GM21528 (cell line): Measurements from ENCODE around the gene GJB6.
"Not testable (repeated sequence)": the region's sequence is repeated elsewhere in the genome, so short reads cannot be mapped to it uniquely, and the experiment has no call there.

Experiments used
- ATAC-seq: cut with Tn5 transposase; IDR thresholded peaks from one replicate; pipeline ENCODE4 v1.9.1; 2021; ENCODE audit warnings: mild to moderate bottlenecking, moderate library complexity; ENCODE audit not compliant: unreplicated experiment, low FRiP score

Gene GJB6

DNA sequence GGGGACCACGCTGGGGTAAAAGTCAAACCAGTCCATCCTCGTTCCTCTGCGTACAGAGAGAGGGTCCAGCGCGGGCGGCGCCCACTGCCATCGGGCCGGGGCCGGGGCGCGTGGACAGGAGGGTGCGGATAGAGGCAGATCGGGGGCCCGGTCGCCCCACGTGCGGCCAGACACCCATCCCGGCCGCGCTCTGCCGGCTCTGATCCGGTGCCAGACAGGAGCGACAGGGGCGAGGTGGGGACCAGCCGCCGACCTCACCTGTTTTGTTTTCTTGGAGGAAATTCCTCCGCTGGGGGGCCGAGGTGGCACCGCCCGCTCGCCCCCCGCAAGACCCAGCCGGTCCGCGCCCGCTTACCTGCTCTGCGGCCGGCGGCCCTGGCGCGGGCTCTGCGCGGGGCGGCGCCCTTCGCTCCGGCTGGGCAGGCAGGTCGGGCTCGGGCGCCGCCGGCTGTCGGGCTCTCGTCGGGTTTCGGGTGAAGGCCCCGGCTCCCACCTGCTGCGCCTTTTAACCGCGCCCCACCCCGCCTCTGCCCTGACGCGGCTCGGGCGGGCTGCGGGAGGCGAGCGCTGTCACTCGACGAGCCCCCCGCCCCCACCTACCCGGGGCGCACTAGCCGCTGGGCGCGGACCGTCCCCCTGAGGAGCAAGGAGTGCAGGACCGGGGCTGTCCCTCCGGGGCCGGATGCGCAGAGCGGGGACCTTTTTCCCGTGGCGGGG, at the start of gene GJB6:
Gene GJB6 (minus strand): TSS at position 481 of the 717 bp plus-strand sequence. CDS start 8,839 bp downstream, outside the sequence.
- no peak for ATAC-seq

DNA sequence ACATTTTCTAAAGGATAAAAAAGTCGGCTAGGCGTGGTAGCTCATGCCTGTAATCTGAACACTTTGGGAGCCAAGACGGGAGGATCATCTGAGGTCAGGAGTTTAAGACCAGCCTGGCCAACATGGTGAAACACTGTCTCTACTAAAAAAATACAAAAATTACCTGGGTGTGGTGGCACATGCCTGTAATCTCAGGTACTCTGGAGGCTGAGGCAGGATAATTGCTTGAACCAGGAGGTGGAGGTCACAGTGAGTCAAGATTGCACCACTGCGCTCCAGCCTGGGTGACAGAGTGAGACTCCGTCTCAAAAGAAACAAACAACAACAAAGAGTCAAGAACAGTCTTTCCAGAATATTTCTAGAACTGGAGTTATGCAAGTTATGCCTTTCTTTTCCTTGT, 44.8 kb upstream of the GJB6 start:
- not testable (repeated sequence) for ATAC-seq

DNA sequence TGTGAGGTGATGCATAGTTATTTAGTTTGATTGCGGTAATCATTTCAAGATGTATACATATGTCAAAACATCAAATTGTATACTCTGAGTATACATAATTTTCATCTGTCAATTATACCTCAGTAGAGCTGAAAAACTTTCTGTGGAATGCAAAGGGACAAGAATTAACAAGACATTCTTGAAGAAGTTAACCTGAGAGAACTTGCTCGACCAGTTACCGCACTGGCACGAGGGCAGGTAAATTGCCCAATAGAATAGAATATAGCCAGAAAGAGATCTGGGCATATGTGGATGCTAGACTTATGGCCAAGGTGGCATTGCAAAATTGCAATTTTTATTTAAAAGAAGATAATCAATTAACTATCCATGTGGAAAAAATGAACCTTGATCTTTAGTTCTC, 42.3 kb upstream of the GJB6 start:
- no peak for ATAC-seq

DNA sequence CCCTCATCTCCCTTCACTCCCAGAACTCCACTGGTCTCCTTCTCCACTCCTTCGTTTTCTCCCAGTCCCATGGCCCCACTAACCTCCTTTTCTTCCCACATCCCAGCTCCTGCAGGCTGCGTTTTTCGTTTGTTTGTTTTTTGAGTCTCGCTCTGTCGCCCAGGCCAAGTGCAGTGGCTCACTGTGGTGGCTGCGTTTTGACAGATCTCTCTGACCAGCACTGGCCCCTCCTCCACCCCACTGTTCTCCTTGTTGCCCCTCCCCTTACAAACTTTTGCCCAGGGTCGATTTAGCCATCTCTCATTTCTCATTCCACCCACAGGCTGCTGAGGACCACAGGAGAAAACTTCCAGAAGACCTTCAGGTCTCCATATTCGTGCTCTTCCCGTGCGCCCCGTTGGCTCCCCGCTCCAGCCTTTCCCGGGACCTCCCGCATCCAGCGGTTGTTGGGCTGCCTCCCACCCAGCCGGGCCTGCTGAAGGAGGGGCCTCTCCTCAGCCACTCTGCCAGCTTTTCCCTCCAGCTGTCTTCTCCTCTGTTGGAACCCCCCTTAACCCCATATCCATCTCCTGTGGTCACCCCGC, 40.6 kb upstream of the GJB6 start:
- ATAC-seq, result no peak

DNA sequence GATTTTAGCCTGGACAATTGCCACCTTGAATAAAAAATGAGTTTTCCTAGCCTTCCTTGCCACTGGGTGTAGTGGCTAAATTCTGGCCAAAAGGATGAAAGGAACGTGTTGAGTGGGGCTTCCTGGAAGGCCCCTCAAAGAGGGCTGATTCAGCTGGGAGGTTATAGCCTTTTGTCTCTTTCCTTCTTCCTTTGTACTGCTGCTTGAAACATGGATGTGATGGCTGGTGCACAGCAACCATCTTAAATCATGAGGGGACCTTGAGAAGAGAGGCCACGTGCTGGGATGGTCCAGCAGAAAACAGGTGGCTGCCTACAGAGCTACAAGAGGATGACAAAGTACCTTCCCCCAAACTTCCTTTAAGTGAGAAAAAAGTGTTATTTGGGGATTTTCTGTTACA, 40.0 kb upstream of the GJB6 start:
- ATAC-seq, result no peak

DNA sequence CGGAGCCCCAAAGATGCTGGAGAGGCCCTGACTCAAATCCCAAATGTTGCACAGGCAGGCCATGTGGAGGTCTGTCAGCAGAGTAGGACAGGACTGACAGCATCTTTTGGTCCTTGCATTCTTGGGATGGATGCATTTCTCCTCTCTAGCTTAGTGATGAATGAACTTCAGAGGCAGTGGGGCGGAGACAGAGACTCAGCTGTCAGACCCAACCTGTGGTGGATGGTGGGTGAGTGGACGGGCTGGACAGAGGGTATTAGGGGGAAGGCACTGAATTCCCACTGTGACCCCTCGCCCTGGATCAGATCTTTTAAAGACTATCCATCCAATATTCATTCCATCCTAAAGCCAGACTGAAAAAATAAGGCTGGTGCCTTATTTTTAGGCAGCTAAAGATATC, 39.3 kb upstream of the GJB6 start:
- ATAC-seq, result no peak

DNA sequence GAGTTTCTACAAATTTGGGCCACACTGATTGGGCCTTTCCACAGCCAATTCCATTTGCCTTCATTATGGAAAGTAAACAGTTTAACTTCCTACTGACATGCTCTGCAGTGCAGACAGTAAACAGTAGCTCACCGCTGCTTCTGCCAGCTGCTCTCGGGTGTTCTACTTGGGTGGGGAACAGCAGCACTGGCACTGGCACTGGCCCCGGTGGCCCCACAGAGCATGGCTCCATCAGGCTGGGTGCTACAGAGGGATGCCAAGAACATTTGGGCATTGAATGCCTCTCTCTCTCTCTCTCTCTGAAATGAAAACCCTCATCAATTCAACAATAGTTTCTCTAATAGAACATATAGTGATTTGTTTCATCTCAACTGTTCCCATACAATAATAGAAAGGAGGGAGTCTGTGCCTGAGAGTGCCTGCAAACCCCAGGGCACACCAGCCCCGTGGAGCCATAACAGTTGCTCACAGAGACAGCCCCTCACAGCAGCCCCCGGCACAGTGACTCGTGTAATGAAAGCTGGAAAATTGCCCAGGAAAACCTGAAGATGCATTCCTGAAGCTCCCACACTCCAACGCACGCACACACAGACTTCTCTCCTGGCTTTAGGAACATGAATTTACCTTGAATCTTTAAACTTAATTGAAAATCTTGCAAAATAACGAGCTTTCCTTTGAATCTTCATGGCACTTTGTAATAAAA, 38.2 kb upstream of the GJB6 start:
- ATAC-seq, result no peak

DNA sequence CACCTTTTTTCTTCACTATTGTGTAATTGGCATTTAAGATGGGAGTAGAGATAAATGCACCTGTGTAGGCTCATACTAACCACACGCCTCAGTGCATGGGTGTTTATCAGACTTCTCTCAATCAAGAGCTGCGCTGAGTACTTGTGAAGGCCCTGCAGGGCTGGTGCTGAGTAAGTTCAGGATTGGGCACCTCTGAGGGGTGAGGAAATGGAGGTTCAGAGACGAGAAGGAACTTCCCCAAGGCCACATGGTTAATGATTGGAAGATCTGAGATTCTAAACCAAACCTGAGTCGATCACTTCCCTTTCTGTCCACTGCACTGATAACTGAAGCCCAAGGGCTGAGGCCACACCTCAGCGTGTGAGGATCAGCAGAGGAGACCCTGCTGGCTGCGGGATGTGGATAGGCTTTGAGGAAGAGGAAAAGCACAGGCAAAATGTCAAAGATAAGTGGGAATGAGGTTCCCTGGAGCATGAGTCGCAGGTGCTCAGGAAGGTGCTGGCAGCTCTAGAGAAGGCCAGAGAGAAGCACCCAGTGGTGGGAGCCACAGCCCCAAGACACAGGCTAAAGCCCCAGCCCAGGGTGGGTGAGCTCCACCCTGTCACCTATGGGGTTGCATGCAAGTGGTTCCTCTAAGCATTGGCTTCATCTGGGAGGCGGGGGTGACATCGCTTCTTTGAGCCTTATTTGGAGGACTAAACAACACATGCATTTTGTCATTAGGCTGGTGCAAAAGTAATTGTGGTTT, 32.3 kb upstream of the GJB6 start:
- ATAC-seq, result peak; percentile 97

DNA sequence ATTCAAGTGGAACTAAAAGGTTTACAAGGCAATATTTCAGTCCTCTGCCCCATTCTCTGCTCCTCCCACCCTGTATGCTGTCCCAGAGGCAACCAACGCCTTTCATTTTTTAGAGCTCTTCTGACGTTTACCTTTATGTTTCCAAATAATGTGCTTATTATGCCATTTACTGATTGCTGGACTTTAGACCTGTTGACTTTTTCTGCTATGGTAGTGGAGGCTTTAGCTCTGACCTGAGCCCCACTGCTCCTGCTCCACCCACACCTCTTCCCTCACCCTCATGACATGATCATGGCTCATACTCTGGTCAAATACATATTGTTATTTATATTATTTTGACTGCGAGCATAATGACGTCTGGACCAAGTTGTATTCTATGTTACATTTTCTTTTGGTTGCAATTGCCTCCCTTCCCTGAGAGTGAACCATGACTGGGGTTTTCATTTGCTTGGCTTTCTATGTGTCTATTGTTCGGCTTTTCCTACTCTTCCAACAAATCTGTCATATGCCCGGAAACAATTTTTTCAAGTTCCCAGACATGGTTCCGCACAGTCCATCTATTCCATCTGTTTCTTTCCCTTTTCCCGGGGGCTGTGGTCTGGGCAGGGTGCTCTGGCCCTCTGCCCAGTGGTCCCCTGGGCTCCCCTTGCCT, 31.4 kb upstream of the GJB6 start:
- no peak for ATAC-seq

DNA sequence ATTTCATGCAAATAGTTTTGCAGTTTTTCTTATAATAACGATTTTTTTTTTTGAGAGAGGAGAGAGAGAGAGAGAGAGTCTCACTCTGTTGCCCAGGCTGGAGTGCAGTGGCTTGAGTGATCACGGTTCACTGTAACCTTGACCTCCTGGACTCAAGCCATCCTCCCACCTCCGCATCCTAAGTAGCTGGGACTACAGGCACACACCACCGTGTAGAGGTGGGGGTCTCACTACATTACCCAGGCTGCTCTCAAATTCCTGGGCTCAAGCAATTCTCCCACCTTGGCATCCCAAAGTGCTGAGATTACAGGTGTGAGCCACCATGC, 26.8 kb upstream of the GJB6 start:
- ATAC-seq, result no peak

DNA sequence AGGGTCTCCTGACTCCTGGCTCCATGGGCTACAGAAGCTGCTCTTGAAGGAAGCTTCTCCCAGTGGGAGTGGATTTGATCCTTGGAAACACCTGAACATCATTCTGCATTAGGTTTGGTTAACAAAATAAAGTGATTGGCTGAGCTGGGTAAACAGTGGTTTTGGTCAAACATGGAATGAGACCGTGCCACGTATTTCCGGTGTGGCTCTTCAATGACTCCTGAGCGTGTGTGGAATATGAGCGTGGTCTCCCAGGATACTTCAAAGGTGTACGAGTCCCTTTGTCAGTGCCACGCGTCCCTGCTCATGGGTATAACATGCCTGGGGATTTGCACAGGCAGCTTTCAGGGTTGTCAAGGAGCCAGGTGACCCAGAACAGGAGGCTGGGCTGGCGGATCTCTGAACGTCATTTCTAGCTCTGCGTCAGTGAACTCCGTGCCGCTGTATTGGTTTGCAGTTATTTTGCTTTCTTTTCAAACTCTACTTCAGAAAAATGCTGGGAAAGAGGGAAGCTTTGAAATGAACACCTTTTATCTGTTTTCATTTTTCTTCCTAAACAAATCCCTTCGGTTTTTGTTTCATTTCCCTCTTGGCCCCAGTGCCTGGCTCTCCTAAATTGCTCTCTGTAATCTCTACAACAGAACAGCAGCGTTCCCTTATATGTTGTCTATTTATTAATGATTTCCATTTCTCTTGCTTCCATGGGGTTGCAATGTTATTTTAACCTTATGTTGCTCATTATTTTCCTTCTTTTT, 26.3 kb upstream of the GJB6 start:
- ATAC-seq, result no peak

DNA sequence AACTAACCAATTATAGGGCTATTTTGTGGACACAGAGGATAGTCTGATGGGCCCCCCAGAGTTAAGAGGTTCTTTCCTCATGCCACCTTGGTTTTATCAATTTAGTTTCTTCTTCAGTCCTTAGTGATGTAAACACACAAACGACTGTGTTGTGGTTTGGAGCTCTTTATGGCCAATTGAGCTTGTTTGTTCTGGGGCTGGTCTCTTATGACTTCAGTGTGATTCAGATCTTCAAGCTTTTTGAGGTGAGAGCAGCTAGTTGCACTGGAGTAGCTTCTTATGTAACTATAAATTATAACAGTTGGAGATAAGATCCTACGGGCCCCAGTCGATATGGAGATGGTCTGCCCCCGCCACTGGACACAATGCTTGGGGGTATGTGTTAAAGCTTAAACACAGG, 22.0 kb upstream of the GJB6 start:
- ATAC-seq, result no peak

DNA sequence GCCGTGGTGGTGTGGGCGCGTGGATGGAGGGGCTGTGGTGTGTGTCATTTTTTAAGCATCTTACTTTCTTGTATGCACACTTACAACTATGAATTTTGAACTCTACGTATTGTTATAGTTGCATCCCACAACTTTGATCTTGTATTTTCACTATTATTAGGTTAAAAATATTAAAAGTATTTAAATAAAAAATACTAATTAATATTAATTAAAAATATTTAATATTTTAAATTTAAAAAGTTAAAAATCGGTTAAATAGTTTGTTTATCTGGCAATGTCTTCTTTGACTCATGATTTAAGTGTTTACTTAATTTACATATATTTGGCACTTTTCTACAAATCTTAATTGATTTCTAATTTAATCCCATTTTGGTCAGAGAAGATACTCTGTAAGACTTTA, 17.8 kb upstream of the GJB6 start:
- no peak for ATAC-seq

DNA sequence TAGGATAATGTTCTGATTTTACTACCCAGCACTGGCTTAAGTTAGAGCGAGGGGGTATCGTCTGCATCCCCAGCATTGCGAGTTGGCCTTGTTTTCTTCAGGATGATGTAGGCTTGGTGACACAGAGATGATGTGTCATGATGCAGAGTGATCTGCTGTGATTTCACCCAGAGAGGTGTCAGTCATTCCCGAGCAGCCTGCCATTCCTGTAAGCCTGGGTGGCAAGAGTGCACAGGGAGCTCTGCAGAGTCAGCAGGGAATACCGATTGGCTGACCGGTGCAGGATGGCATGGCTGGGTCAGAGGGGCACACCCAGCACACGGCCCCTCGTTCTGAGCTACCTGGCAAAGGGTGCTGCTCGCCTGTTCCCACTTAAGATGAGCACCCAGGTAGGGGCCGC, 15.8 kb upstream of the GJB6 start:
- ATAC-seq, result no peak

DNA sequence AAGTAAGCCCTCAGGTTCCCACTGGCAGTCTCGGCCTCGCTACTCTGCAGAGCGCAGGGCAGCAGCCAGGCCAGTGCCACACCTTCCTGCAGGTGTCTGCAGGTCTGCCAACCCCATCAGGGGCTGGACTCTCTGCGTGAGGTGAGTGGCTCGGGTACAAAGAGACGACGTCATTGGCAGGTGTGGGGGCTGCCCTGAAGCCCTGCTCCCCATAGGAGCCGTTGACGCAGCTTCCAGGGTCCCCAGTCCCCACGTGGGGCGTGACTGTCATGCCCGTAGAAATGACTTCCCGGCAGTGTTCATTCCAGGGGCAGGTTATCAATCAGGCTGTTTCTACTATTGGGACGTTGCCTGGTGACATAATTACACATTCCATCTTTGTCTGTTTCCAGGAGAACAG, 15.3 kb upstream of the GJB6 start:
- ATAC-seq, result no peak

DNA sequence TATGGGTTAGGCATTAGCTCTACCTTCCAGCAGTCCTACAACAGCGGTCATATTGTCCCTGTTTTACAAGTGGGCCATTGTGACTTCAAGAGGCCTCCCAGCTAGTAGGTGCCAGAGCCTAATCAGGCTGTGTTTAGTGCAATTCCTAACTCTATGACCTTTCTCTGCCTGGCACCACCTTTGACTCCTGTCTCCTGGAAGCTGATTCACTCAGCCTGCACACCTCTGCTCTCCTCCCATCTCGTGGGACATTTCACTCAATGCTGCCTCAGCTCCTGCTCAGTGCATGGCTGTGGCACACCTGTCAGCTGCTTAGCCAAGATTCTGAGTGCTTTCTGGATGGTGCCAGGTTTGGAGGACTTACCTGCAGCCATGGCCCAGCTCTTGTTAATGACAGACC, 9.5 kb upstream of the GJB6 start:
- no peak for ATAC-seq

DNA sequence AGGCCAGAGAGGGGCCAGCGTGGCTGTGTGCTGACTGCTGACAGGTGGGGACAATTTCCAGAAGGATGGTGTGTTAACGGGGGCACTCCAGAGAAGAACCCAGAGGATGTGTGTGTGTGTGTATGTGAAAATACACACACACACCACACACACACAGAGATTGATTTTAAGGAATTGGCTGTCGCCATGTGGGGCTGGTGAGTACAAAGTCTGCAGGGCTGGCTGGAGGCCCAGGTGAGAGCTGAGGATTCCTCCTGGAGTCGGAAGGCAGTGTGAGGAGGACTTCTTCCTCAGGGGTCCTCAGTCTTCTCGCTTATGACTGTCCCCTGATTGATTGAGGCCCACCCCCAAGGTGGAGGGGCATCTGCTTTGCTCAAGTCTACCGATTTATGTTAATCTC, 7.6 kb upstream of the GJB6 start:
- no peak for ATAC-seq

DNA sequence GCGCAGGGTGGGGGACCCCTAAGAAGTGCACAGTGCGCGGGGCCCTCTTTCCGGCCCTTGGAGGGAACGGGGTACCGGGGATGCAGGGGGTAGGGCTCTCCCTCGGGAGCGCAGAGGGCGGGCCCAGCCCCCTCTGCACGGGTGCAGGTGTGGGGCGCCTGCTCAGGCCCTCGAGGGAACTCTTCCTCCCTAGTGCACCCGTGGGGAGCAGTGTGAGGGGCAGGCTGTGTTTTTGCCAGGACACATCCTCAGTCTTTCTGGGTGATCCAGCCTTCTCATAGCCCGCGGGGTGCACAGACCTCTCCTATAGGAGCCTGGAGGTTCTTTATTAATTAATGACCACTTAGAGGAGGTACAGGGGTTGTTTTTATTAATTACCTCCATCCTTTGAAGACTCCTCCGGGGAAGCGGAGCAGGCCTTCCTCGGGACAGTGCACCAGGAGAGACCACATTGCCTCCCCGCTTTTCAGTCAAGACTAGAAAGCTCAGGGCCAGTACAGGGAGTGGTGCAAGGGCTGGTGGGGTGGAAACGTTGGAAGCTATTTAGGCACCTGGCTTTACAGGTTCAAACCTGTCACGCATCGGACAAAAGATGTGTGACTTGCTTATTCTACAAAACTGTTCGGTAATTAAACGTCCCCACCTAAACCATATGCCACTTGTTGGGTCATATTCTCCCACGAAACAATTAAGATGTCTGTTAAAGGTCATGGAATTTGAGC, 598 bp upstream of the GJB6 start:
- ATAC-seq, result no peak
